ENCODE data around the gene RAMP2. TPM values are rescaled to one million over a fixed set of nuclear protein-coding genes. Genes with fewer than 3 reads are reported as not detected.
"Not testable (repeated sequence)": the region's sequence is repeated elsewhere in the genome, so short reads cannot be mapped to it uniquely, and the experiment has no call there.

The RAMP2 gene, protein sequence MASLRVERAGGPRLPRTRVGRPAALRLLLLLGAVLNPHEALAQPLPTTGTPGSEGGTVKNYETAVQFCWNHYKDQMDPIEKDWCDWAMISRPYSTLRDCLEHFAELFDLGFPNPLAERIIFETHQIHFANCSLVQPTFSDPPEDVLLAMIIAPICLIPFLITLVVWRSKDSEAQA
- not detected in 2 replicates for total RNA-seq

DNA sequence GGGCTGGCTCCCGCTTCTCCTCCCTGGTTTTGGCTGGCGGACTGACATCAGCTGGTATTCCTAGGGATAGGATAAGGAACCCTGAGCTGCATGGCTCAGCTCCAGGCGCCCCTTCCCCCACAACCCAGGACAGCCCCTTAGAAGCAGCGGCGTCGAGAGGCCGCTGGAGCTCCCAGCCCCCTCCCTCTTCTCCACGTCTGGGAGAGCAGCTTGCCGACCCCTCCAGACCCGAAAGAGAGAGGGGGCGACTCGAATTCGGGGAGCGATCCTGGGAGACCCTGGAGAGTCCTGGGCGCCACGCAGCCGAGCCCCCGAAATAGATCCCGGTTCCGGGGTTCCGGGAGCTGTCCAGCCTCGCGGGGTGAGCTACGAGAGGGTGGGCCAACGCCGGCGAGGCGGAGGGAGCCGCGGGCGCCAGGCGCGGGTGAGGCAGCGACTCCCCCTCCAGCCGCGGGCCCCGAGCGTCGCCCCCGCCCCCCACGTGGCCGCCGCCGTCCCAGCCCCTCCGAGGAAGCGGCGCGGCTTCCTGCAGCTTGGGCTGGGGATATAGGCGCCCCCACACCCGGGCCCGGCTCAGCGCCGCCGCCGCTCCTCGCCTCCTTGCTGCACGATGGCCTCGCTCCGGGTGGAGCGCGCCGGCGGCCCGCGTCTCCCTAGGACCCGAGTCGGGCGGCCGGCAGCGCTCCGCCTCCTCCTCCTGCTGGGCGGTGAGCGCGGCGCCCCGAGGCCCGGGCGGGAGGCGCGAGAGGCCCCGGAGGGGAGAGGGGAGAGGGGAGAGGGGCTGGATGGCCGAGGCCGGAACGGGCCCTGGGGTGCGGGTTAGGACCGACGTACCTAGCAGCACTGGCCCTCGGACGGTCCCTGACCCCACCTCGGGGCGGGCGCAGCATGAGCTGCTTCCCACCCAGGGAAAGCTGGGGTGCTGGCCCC is at the start of gene RAMP2:
RAMP2 (plus strand) TSS at position 576 of the 930 bp plus-strand sequence; CDS start at position 611, 35 bp downstream.
- peak; percentile 71 for DNase-seq
- H3K4me3 Mint-ChIP-seq = peak within 1 kb of the TSS; percentile 44
- H3K4me1 Mint-ChIP-seq = peaks cover 4% of the 10 kb centered on the region
- peaks cover 60% of the 10 kb centered on the region for H3K27me3 Mint-ChIP-seq
- no peaks in the 10 kb centered on the region for H3K36me3 Mint-ChIP-seq (ENCODE audit: low read depth)
- no peaks in the 10 kb centered on the region for H3K9me3 Mint-ChIP-seq
- H3K27ac Mint-ChIP-seq = no peak within 1 kb of the TSS
- intact Hi-C loops (cut with micrococcal nuclease) = loop anchor here (10.0 kb wide), 1 partner anchor 156 kb away; the partner anchor contains the start of genes RETREG3 and TUBG1

- no peaks in the 10 kb centered on the region for H3K4me1 Mint-ChIP-seq
- H3K36me3 Mint-ChIP-seq (ENCODE audit: low read depth) = peaks cover 56% of the 10 kb centered on the region
- H3K9me3 Mint-ChIP-seq = no peaks in the 10 kb centered on the region
- no peak overlapping the region for H3K27ac Mint-ChIP-seq
- H3K27me3 Mint-ChIP-seq = no peaks in the 10 kb centered on the region
- peak; percentile 82 for DNase-seq
- intact Hi-C loops (cut with micrococcal nuclease) = loop anchor here (1.0 to 10.0 kb wide), 3 partner anchors 42 to 214 kb away; partner anchors contain the start of gene BECN1
- H3K4me3 Mint-ChIP-seq = no peak overlapping the region
Measured at GRCh38 chr17:42720996-42721583, 39.9 kb upstream of the RAMP2 start.

DNA sequence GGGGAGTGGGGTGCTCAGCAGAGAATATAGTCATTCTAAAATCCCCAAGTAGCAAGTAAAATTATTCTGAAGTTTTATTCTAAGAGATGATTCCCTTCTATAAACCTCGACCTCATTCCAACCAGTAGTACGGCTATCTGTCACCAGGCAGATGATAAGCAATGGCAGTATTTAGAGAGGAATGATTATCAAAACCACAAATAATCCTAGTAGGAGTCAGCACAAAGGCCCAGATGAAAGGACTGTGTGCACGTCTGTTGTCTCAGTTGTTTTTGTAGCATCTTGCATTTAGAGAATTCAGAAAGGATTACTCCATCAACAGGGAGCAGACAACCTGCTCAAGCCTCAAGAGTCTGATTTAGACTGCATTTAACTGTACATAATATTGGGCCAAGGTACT is 37.4 kb upstream of the RAMP2 start:
- Mint-ChIP-seq H3K36me3 (ENCODE audit: low read depth) (peaks cover 43% of the 10 kb centered on the region), H3K4me1 (no peaks in the 10 kb centered on the region), H3K9me3 (no peaks in the 10 kb centered on the region), H3K27me3 (no peaks in the 10 kb centered on the region), H3K27ac (no peak overlapping the region), H3K4me3 (no peak overlapping the region)
- DNase-seq = no peak
- intact Hi-C loops (cut with micrococcal nuclease) = loop anchor here (10.0 kb wide), 2 partner anchors 101 to 211 kb away; partner anchors contain the start of gene BECN1

DNA sequence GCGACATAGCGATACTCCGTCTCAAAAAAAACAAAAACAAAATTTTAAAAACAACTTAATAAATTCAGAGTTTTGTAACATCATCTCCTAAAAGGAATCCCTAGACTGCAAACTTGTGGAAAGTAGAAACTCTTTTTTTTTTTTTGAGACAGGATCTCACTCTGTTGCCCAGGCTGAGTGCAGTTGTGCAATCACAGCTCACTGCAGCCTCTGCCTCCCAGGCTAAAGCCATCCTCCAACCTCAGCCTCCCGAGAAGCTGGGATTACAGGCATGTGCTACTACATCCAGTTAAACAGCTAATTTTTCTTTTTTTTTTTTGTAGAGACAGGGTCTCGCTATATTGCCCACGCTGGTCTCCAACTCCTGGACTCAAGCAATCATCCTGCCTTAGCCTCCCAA is 35.9 kb upstream of the RAMP2 start:
- H3K27me3 Mint-ChIP-seq = no peaks in the 10 kb centered on the region
- no peak for DNase-seq
- no peaks in the 10 kb centered on the region for H3K4me1 Mint-ChIP-seq
- H3K27ac Mint-ChIP-seq = no peak overlapping the region
- H3K4me3 Mint-ChIP-seq = no peak overlapping the region
- no peaks in the 10 kb centered on the region for H3K9me3 Mint-ChIP-seq
- peaks cover 41% of the 10 kb centered on the region for H3K36me3 Mint-ChIP-seq (ENCODE audit: low read depth)
- intact Hi-C loops (cut with micrococcal nuclease) = loop anchor here (10.0 kb wide), 2 partner anchors 100 to 210 kb away; partner anchors contain the start of gene BECN1

DNA sequence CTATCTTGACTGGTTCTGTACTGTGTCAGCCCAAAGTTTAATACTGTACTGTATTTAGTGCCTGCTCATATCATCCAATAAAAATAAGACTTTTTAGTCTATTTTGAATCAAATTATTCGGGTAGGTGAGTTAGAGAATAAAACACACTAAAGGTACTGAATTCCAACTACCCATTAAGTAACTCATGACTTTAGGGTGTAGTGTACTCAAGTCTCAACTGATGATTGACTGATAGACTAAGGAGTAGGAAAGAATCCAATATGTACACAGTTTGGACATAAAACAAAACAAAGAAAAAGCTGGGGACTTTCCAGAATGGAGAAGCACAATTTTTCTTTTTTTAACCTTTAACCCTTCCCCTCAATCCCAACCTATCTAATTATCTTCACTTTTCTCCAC is 20.3 kb upstream of the RAMP2 start:
- Mint-ChIP-seq H3K27me3 (peaks cover 4% of the 10 kb centered on the region), H3K36me3 (ENCODE audit: low read depth) (peaks cover 8% of the 10 kb centered on the region), H3K27ac (no peak overlapping the region), H3K4me1 (peaks cover 17% of the 10 kb centered on the region), H3K9me3 (peaks cover 4% of the 10 kb centered on the region), H3K4me3 (no peak overlapping the region)
- intact Hi-C loops (cut with micrococcal nuclease) = no loop called here
- DNase-seq = no peak

DNA sequence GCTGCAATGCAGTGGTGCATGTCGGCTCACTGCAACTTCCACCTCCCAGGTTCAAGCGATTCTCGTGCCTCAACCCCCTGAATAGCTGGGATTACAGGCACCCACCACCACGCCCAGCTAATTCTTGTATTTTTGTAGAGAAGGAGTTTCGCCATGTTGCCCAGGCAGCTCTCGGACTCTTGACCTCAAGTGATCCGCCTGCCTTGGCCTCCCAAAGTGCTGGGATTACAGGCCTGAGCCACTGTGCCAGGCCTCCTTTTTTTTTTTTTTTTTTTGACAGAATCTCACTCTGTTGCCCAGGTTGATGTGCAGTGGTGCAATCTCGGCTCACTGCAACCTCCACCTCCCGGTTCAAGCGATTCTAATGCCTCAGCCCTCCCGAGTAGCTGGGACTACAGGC is 18.1 kb upstream of the RAMP2 start:
- H3K27me3 Mint-ChIP-seq = peaks cover 16% of the 10 kb centered on the region
- DNase-seq; H3K4me3 Mint-ChIP-seq; H3K9me3 Mint-ChIP-seq; H3K27ac Mint-ChIP-seq; intact Hi-C loops (cut with micrococcal nuclease); H3K36me3 Mint-ChIP-seq (ENCODE audit: low read depth): not testable (repeated sequence)
- H3K4me1 Mint-ChIP-seq = peaks cover 17% of the 10 kb centered on the region

GRCh38 chr17:42743595-42744282 is 17.3 kb upstream of the RAMP2 start:
- Mint-ChIP-seq H3K9me3 (peaks cover 4% of the 10 kb centered on the region), H3K36me3 (ENCODE audit: low read depth) (peaks cover 8% of the 10 kb centered on the region), H3K4me1 (peaks cover 17% of the 10 kb centered on the region), H3K27me3 (peaks cover 23% of the 10 kb centered on the region), H3K27ac (peak overlapping the region; percentile 97), H3K4me3 (peak overlapping the region; percentile 98)
- intact Hi-C loops (cut with micrococcal nuclease) = loop anchor here (2.0 kb wide), 2 partner anchors 19 to 67 kb away; partner anchors contain the start of gene PLEKHH3
- no peak for DNase-seq

DNA sequence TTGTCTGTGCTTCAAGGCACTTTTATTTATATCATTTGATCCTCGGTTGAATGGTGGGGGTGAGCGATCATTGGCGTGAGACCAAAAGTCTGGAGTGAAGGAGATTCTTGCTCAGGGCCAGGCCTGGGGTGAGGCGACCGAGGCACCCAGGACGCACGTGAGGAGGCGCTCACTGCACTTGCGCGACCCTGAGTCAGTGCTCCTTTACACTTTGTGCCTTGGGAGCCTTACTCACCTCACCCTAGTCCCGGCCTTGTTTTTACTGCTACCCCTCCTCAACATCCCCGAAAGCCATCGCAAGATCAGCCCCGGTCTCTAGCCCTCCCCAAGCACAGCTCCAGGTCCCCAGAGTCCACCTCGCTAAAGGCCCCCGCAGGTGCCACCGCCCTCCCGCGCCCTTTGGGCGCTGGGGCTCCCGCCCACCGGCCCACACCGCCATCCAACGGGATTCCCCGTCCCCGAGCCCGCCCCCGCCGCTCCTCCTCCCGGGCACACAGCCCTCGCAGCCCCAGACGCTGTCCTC is 16.7 kb upstream of the RAMP2 start:
- DNase-seq = no peak
- H3K27ac Mint-ChIP-seq = peak overlapping the region; percentile 97
- peaks cover 4% of the 10 kb centered on the region for H3K9me3 Mint-ChIP-seq
- peaks cover 29% of the 10 kb centered on the region for H3K27me3 Mint-ChIP-seq
- H3K4me3 Mint-ChIP-seq = peak overlapping the region; percentile 98
- peaks cover 8% of the 10 kb centered on the region for H3K36me3 Mint-ChIP-seq (ENCODE audit: low read depth)
- intact Hi-C loops (cut with micrococcal nuclease) = loop anchor here (2.0 kb wide), 2 partner anchors 18 to 68 kb away; partner anchors contain the start of gene PLEKHH3
- H3K4me1 Mint-ChIP-seq = peaks cover 17% of the 10 kb centered on the region

GRCh38 chr17:42744806-42745617 is 16.0 kb upstream of the RAMP2 start, which contains the start of gene EZH1:
Gene EZH1 (minus strand): TSS chr17:42745040. CDS start chr17:42728941, 16,099 bp downstream.
- DNase-seq = peak; percentile 98
- Mint-ChIP-seq H3K27me3 (peaks cover 30% of the 10 kb centered on the region), H3K4me1 (peaks cover 17% of the 10 kb centered on the region), H3K27ac (peak within 1 kb of the TSS; percentile 97), H3K36me3 (ENCODE audit: low read depth) (peaks cover 8% of the 10 kb centered on the region), H3K4me3 (peak within 1 kb of the TSS; percentile 98), H3K9me3 (peaks cover 4% of the 10 kb centered on the region)
- intact Hi-C loops (cut with micrococcal nuclease) = loop anchor here (2.0 kb wide), 2 partner anchors 18 to 68 kb away; partner anchors contain the start of gene PLEKHH3

DNA sequence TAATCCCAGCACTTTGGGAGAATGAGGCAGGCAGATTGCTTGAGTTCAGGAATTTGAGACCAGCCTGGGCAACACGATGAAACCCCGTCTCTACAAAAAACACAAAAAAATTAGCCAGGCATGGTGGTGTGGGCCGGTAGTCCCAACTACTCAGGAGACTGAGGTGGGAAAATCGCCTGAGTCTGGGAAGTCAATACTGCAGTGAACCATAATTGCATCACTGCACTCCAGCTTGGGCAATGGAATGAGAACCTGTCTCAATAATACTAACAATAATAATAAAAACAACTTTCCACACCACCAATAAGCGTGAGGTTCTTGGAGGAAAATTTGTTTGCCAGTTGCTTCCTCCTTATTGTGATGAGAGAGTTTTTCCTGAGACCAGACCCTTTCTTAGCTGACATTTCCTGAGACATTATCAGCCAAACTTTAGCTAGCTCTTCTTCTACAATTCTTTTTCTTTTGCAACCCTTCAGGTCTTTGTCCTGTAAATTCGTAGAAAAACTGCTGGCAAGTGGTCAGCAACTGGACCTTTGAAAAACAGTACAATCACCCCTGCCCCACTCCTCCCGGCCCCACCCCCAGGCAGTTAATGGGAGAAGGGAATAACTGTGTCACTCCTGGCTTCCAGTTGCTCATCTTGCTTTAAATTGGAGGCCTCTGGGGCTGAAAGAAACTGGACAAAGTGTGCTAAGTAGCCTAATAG is 12.7 kb upstream of the RAMP2 start:
- DNase-seq = no peak
- peaks cover 15% of the 10 kb centered on the region for H3K4me1 Mint-ChIP-seq
- peaks cover 4% of the 10 kb centered on the region for H3K9me3 Mint-ChIP-seq
- H3K4me3 Mint-ChIP-seq = no peak overlapping the region
- H3K36me3 Mint-ChIP-seq (ENCODE audit: low read depth) = peaks cover 8% of the 10 kb centered on the region
- H3K27me3 Mint-ChIP-seq = peaks cover 54% of the 10 kb centered on the region
- intact Hi-C loops (cut with micrococcal nuclease) = no loop called here
- H3K27ac Mint-ChIP-seq = no peak overlapping the region

DNA sequence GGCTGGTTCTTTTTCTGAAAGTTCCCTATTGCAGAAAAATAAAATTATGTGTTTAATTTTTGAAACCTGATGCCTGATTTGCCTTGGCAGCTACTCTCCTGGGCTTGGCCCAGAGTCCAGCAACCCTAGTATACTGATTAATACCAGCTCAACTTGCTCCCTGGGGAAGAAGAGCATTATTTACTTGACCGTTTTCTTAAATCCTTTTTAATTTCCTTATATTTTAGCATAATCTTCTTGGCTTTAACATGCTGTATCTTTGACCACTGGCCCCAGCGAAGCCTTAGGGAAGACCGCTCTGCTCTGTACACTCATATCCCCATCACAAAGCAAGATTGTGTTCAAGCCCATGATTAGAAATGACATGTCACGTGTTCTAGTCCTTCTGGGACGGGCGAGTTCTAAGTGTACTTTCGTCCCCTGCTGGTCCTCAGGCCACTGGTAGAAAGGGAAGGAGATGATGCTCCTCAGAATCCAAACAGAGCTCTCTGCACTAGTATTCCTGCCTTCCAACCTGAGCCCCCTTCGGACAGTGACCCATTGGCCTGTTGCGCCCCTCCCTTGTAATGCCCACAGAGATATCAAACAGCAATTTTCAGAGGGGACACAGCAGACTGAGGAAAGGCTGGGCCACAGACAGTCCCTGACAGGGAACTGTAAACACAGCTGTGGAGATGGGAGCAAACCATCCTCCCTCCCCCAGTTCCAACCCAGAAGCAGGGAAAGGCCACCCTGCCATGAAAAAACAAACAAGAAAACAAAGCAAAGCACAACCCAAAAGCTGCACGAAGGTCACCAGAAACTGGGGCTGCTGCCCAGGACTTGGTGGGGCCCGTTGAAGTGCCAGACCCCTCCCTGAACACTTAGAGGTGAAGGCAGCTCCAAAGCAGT is 11.9 kb upstream of the RAMP2 start:
- Mint-ChIP-seq H3K27me3 (peaks cover 57% of the 10 kb centered on the region), H3K27ac (no peak overlapping the region), H3K4me1 (peaks cover 9% of the 10 kb centered on the region), H3K9me3 (peaks cover 4% of the 10 kb centered on the region), H3K4me3 (no peak overlapping the region), H3K36me3 (ENCODE audit: low read depth) (peaks cover 5% of the 10 kb centered on the region)
- no peak for DNase-seq
- intact Hi-C loops (cut with micrococcal nuclease) = no loop called here
